PC-9 (cell line): ENCODE results near the gene TNNI3K. TPM values are rescaled to one million over a fixed set of nuclear protein-coding genes. Genes with fewer than 3 reads are reported as not detected.

Experiments used
- BruUV-seq: library from RNA; stranded (reverse); fragments of 400-500 nt; replicated peaks from 2 replicates; lab custom pipeline; 2021; lab: Mats Ljungman, UMichigan
- CTCF ChIA-PET: fragments of 300-600 bp; sonication (Branson Sonifier 250); formaldehyde crosslinking; loops from one replicate; lab custom pipeline; 2022; ENCODE audit warnings: antibody characterized with exemption; lab: Charles Lee
- POLR2A ChIA-PET: fragments of 300-600 bp; sonication (Branson Sonifier 250); formaldehyde crosslinking; loops from one replicate; lab custom pipeline; 2022; ENCODE audit warnings: antibody characterized with exemption; ENCODE audit not compliant: unreplicated experiment; lab: Charles Lee
- DNase-seq, 2 experiments: peaks; one replicate each; pipeline versions ENCODE4 v3.0.0 to v3.0.0-alpha.2; 2015 to 2022; ENCODE audit warnings: mixed read lengths in 1 of 2
- H2AFZ ChIP-seq: fragments of 200-600 bp; sonication (generic); 2 replicates; pipeline ENCODE4 v1.8.1; 2017; ENCODE audit warnings: antibody characterized with exemption
- H3F3A ChIP-seq: fragments of 200-600 bp; sonication (generic); 2 replicates; pipeline ENCODE4 v1.8.1; 2017; ENCODE audit warnings: antibody characterized with exemption, mild to moderate bottlenecking, low read depth; ENCODE audit not compliant: insufficient read depth
- H3K27ac ChIP-seq: fragments of 200-600 bp; sonication (generic); 2 replicates; pipeline ENCODE4 v1.6.1; 2016; ENCODE audit warnings: mixed run types
- H3K27me3 ChIP-seq: fragments of 200-600 bp; sonication (generic); 2 replicates; pipeline ENCODE4 v1.6.1; 2016; ENCODE audit warnings: low read depth, mixed run types; ENCODE audit not compliant: insufficient read depth
- H3K36me3 ChIP-seq: fragments of 200-600 bp; sonication (generic); 2 replicates; pipeline ENCODE4 v1.6.1; 2016; ENCODE audit warnings: low read depth, mixed run types
- H3K4me1 ChIP-seq: fragments of 200-600 bp; sonication (generic); replicated peaks from 2 replicates; pipeline ENCODE4 v1.6.1; 2016; ENCODE audit warnings: mixed run types; ENCODE audit not compliant: insufficient read depth
- H3K4me2 ChIP-seq: fragments of 200-600 bp; sonication (generic); 2 replicates; pipeline ENCODE4 v1.6.1; 2017; ENCODE audit warnings: mixed run types
- H3K4me3 ChIP-seq: fragments of 200-600 bp; sonication (generic); 2 replicates; pipeline ENCODE4 v1.6.1; 2016; ENCODE audit warnings: mixed run types
- H3K79me2 ChIP-seq: fragments of 200-600 bp; sonication (generic); 2 replicates; pipeline ENCODE4 v1.6.1; 2017; ENCODE audit warnings: low read depth, mixed run types
- H3K9me2 ChIP-seq: fragments of 200-600 bp; sonication (generic); 2 replicates; pipeline ENCODE4 v1.8.1; 2017; ENCODE audit warnings: mild to moderate bottlenecking; ENCODE audit not compliant: insufficient read depth
- H3K9me3 ChIP-seq: fragments of 200-600 bp; sonication (generic); 2 replicates; pipeline ENCODE4 v1.8.1; 2016; ENCODE audit warnings: low read depth; ENCODE audit not compliant: insufficient read depth
- H4K20me1 ChIP-seq: fragments of 200-600 bp; sonication (generic); 2 replicates; pipeline ENCODE4 v1.8.1; 2017; ENCODE audit not compliant: insufficient read depth
- CTCF ChIP-seq: fragments of 200-600 bp; sonication (generic); conservative IDR thresholded peaks from 2 replicates; pipeline ENCODE4 v1.6.1; 2017; ENCODE audit warnings: mixed run types, antibody characterized with exemption, mild to moderate bottlenecking, moderate library complexity
- EZH2 ChIP-seq: fragments of 200-600 bp; sonication (generic); IDR thresholded peaks from 2 replicates; pipeline ENCODE4 v1.8.0; 2017; ENCODE audit warnings: antibody characterized with exemption, low read depth
- intact Hi-C: fragments of 100-400 bp; cut with micrococcal nuclease; formaldehyde crosslinking; loops from one replicate; pipeline ENCODE4 v1.10.0; 2022; ENCODE audit not compliant: unreplicated experiment
- total RNA-seq: library from RNA; stranded (reverse); gene quantifications from 2 replicates; pipeline ENCODE4 v1.2.3, GENCODE V29; 2021

Gene TNNI3K
- total RNA-seq, 1 experiment from 2014 or later = 1.4 TPM

GRCh38 chr1:74271503-74271902 lies 36.3 kb downstream of the TNNI3K start:
- Histone ChIP-seq H3K79me2 (no peaks in the 10 kb centered on the region), H3F3A (no peaks in the 10 kb centered on the region), H3K9me2 (no peaks in the 10 kb centered on the region), H3K27ac (no peak overlapping the region), H4K20me1 (no peaks in the 10 kb centered on the region), H3K4me2 (no peak overlapping the region), H3K4me3 (no peak overlapping the region), H3K4me1 (no peaks in the 10 kb centered on the region), H3K9me3 (no peaks in the 10 kb centered on the region), H2AFZ (no peak overlapping the region), H3K27me3 (no peaks in the 10 kb centered on the region), H3K36me3 (no peaks in the 10 kb centered on the region)
- POLR2A ChIA-PET = interaction anchor here (0.5 kb wide), 1 partner anchor 731 kb away, joined by 3 read pairs; no protein-coding TSS in a partner anchor
- TF ChIP-seq CTCF = no peak
- no peak for TF ChIP-seq EZH2
- no peak for DNase-seq
- no TSS peak for BruUV-seq
- CTCF ChIA-PET = no interaction called here
- intact Hi-C loops = no loop called here

GRCh38 chr1:74280642-74281396 lies 45.6 kb downstream of the TNNI3K start:
- CTCF ChIA-PET = no interaction called here
- TF ChIP-seq EZH2 = no peak
- no peak for TF ChIP-seq CTCF
- Histone ChIP-seq H3K27ac (no peak overlapping the region), H3K9me2 (no peaks in the 10 kb centered on the region), H3K27me3 (no peaks in the 10 kb centered on the region), H3K79me2 (no peaks in the 10 kb centered on the region), H3K36me3 (no peaks in the 10 kb centered on the region), H4K20me1 (no peaks in the 10 kb centered on the region), H3K4me3 (no peak overlapping the region), H3F3A (no peaks in the 10 kb centered on the region), H2AFZ (no peak overlapping the region), H3K4me1 (no peaks in the 10 kb centered on the region), H3K9me3 (no peaks in the 10 kb centered on the region), H3K4me2 (no peak overlapping the region)
- POLR2A ChIA-PET = no interaction called here
- BruUV-seq = no TSS peak
- intact Hi-C loops = no loop called here
- DNase-seq = no peak

GRCh38 chr1:74286414-74286813 lies 51.2 kb downstream of the TNNI3K start:
- Histone ChIP-seq H3K27me3 (no peaks in the 10 kb centered on the region), H3K4me2 (no peak overlapping the region), H2AFZ (no peak overlapping the region), H3K4me1 (no peaks in the 10 kb centered on the region), H3K27ac (no peak overlapping the region), H3K79me2 (no peaks in the 10 kb centered on the region), H3K36me3 (no peaks in the 10 kb centered on the region), H3F3A (no peaks in the 10 kb centered on the region), H3K9me3 (no peaks in the 10 kb centered on the region; the same call in 1 of the 2 replicates), H3K9me2 (0 out of 2 replicates have a peak, but pooled peaks cover 3% of the 10 kb centered on the region), H4K20me1 (no peaks in the 10 kb centered on the region), H3K4me3 (no peak overlapping the region)
- DNase-seq = no peak
- ChIA-PET CTCF (no interaction called here), POLR2A (no interaction called here)
- intact Hi-C loops = no loop called here
- BruUV-seq = no TSS peak
- TF ChIP-seq CTCF (no peak), EZH2 (no peak)
